GM18870 (cell line): ENCODE measurements around the gene CCBE1.
"Not testable (repeated sequence)": the region's sequence is repeated elsewhere in the genome, so short reads cannot be mapped to it uniquely, and the experiment has no call there.

Experiments
- ATAC-seq: cut with Tn5 transposase; IDR thresholded peaks from one replicate; pipeline ENCODE4 v1.9.1; 2021; ENCODE audit warnings: moderate library complexity; ENCODE audit not compliant: unreplicated experiment

Gene CCBE1

GRCh38 chr18:59715966-59716369 lies 18.7 kb upstream of the CCBE1 start:
- ATAC-seq = no peak

- ATAC-seq = no peak
These were observed 18.2 kb upstream of the CCBE1 start for GRCh38 chr18:59715445-59715844.

- not testable (repeated sequence) for ATAC-seq
These were observed 16.9 kb upstream of the CCBE1 start for GRCh38 chr18:59714096-59714495.

DNA sequence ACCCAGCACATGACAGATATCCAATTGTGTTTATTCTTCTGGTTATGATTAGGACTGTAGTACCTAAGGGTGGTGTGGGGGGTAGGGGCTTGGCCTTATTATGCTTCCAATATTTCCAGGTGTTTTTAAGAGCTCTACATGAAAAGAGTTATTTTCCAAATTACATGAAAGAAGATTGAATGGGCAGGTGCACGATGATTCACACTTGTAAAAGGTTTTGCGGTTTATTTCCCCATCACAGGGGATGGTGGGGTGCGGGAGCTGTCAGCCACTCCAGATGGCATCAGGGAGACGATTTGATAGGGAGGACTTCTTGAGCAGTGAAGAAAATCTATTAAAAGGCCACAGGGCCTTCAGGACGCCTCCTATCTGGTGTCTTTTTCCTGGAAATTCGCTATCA lies 15.1 kb upstream of the CCBE1 start:
- no peak for ATAC-seq

- ATAC-seq = no peak
These were observed 11.8 kb upstream of the CCBE1 start for GRCh38 chr18:59708988-59709387.

- no peak for ATAC-seq
These were observed 10.1 kb upstream of the CCBE1 start for GRCh38 chr18:59707306-59707705.

DNA sequence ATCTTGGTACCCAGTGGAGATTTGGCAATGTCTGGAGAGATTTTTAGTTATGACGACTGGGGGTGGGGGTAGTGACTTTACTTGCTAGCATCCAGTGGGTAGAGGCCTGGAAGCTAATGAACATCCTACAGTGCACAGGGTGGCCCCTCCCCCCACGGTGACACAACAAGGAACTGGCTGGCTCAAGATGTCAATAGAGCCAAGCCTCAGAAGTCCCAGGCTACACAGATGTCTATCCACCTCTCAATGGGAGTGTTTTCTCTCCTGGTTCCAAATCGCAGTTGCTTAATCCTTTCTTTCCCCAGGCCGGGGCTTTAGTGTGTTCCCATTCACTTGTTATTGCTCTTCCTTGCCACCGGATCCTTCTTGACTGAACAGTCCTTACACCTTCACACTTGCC lies 9.3 kb upstream of the CCBE1 start:
- no peak for ATAC-seq

DNA sequence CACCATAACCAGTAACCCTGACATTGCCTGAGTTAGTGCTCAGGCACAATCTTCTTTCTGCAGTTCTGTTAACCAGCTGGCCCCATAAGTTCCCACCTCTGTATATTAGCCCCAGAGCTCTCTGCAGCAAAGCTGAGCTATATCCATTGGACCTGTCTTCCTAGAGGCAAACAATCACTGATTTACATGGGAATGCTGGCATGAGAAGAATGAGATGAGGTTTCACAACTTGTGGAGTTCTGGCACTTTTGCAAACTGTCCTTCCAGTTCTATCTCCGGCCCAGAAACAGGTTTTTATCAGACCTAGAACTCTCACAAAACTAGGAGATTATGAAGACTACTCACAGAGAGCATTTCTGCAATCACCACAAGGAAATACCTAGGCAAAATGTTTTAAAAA lies 7.9 kb upstream of the CCBE1 start:
- ATAC-seq = no peak

DNA sequence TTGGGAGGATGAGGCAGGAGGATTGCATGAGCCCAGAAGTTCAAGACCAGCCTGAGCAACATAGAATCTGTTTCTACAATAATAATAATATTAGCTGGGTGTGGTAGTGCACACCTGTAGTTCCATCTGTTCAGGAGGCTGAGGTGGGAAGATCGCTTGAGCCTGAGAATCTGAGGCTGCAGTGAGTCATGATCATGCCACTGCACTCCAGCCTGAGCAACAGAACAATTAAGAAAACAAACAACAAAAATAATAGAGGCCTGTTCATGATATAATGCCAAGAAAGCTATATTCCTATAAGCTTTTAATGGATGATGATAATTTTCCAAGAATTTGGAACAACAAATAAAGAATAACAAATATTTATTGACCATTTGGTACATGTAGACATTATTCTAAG lies 6.9 kb upstream of the CCBE1 start:
- no peak for ATAC-seq

GRCh38 chr18:59701272-59701671 lies 4.0 kb upstream of the CCBE1 start:
- ATAC-seq = no peak

- ATAC-seq = no peak
These were observed 3.3 kb upstream of the CCBE1 start for GRCh38 chr18:59700535-59700967.

- ATAC-seq = no peak
These were observed 2.7 kb upstream of the CCBE1 start for GRCh38 chr18:59699750-59700534.

GRCh38 chr18:59699061-59699460 lies 1.8 kb upstream of the CCBE1 start:
- no peak for ATAC-seq

- peak; percentile 31 for ATAC-seq
These were observed 650 bp downstream of the CCBE1 start for GRCh38 chr18:59696311-59697235.

DNA sequence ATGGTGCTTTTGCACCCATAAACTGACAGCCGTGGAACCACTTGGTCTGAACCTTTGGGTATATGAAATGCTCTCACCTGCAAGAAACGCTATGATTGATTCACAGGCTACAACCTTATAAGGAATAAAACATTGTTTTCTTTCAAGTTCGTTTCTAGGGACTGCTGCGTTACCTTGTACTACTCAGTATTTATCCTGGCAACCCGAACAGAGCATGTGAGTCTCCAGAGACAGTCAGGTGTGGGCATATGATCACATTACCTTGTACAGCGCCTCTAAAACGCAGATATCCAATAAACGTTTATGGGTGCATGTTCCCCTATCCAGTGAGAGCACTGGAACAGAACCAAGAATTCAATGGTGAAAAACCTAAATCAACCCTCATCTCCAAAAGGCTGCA lies 1.7 kb downstream of the CCBE1 start:
- no peak for ATAC-seq

DNA sequence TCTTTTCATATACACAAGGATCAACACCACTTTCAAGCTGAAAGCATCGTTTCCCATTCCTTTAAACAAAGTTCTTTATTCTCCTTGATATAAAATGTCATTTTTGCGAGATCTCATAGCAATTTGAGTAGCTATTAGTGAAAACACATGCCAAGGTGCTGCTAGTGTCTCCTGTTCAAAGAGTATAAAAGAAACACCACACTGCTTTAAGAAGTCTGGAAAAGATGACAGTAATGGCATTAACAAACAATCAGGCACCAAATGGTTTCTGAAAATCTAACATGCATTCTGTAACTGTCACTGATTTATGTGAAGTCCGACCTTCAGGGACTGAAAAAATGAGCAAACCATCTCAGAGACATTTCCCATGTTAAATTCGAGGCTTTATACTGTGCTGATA lies 2.4 kb downstream of the CCBE1 start:
- ATAC-seq = no peak

GRCh38 chr18:59691996-59692395 lies 5.2 kb downstream of the CCBE1 start:
- ATAC-seq = no peak

DNA sequence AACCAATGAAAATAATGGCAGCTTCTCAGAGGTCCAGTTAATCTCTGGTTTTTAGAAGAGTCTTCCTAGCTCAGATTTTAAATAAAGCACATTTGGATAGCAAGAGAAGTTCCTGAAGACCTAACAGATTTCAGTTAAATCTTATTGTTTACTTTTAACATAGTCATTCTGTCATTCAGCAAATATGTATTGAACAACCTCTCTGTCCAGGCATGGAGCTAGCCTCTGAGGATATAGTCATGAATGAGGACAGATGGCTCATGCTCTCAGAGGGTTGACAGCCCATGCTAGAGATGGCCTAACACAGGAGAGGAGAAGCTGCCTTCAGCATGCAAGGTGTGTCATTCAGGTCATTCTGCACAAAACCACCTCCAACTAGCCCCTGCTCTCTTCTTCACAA lies 6.2 kb downstream of the CCBE1 start:
- ATAC-seq = no peak

GRCh38 chr18:59690186-59690982 lies 6.8 kb downstream of the CCBE1 start:
- no peak for ATAC-seq

DNA sequence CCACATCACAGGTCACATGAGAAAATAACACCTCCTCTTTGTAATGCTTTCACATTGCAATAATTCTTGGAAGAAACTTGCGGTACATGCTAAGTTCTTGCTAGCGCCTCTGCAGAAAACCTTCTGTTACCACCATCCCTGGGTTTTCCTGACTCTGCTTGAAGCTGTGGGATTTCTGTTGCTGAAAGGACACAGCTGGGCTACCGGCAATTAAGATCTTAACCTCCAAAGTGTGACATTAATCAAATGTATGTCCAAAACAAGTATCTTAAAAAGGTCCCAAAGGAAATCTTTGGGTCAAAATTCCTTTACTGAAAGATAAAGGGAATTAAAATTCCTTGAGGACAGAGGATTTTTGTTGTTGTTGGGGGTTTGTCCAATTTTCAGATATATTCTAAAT lies 7.5 kb downstream of the CCBE1 start:
- no peak for ATAC-seq

- ATAC-seq = no peak
These were observed 11.0 kb downstream of the CCBE1 start for GRCh38 chr18:59686260-59686659.
